SK-N-SH treated with all-trans-retinoic acid at 6 μM for 48 hours (cell line): Measurements from ENCODE around the gene AIG1.

Experiments
- ATAC-seq: fragments of 200-7000 bp; cut with Tn5 transposase; 3 replicates; pipeline ENCODE4 v1.9.1; 2020; ENCODE audit warnings: mild to moderate bottlenecking, moderate library complexity
- ARNTL ChIP-seq: fragments of 450-650 bp; formaldehyde crosslinking; IDR thresholded peaks from 2 replicates; pipeline ENCODE4 v1.5.0; 2020; ENCODE audit warnings: low read depth, mild to moderate bottlenecking, moderate library complexity, borderline replicate concordance
- BACH2 ChIP-seq: fragments of 250-450 bp; sonication (Bioruptor Pico); IDR thresholded peaks from 2 replicates; pipeline ENCODE4 v1.9.0; 2021; ENCODE audit warnings: mild to moderate bottlenecking, borderline replicate concordance
- CSDC2 ChIP-seq: fragments of 250-450 bp; sonication (Bioruptor Pico); IDR thresholded peaks from 2 replicates; pipeline ENCODE4 v1.5.0; 2020; ENCODE audit warnings: mild to moderate bottlenecking, moderate library complexity
- CSRNP3 ChIP-seq: fragments of 250-450 bp; sonication (Bioruptor Pico); IDR thresholded peaks from 2 replicates; pipeline ENCODE4 v1.5.1; 2021; ENCODE audit warnings: mild to moderate bottlenecking, moderate library complexity
- ESRRG ChIP-seq: fragments of 250-450 bp; sonication (Bioruptor Pico); IDR thresholded peaks from 2 replicates; pipeline ENCODE4 v1.6.1; 2021; ENCODE audit warnings: mild to moderate bottlenecking
- GLIS3 ChIP-seq: fragments of 250-450 bp; sonication (Bioruptor Pico); IDR thresholded peaks from 2 replicates; pipeline ENCODE4 v1.5.0; 2020; ENCODE audit warnings: mild to moderate bottlenecking, moderate library complexity
- ISL1 ChIP-seq: fragments of 250-450 bp; sonication (Bioruptor Pico); IDR thresholded peaks from 2 replicates; pipeline ENCODE4 v2.1.2; 2022; ENCODE audit warnings: mild to moderate bottlenecking, moderate library complexity
- OSR1 ChIP-seq: fragments of 250-450 bp; sonication (Bioruptor Pico); IDR thresholded peaks from 2 replicates; pipeline ENCODE4 v1.8.0; 2022; ENCODE audit warnings: moderate library complexity, mild to moderate bottlenecking, inconsistent platforms
- PPARA ChIP-seq: fragments of 250-450 bp; sonication (Bioruptor Pico); IDR thresholded peaks from 2 replicates; pipeline ENCODE4 v1.5.0; 2020; ENCODE audit warnings: mild to moderate bottlenecking, borderline replicate concordance
- RARB ChIP-seq: fragments of 250-450 bp; sonication (Bioruptor Pico); IDR thresholded peaks from 2 replicates; pipeline ENCODE4 v1.8.0; 2021; ENCODE audit warnings: mild to moderate bottlenecking, moderate library complexity
- SNAI2 ChIP-seq: fragments of 250-450 bp; sonication (Bioruptor Pico); IDR thresholded peaks from 2 replicates; pipeline ENCODE4 v1.5.0; 2020; ENCODE audit warnings: mild to moderate bottlenecking, moderate library complexity
- TCF4 ChIP-seq: fragments of 250-450 bp; sonication (Bioruptor Pico); IDR thresholded peaks from 2 replicates; pipeline ENCODE4 v1.8.0; 2021; ENCODE audit warnings: mild to moderate bottlenecking, moderate library complexity, borderline replicate concordance
- TOX ChIP-seq: fragments of 250-450 bp; sonication (Bioruptor Pico); IDR thresholded peaks from 2 replicates; pipeline ENCODE4 v1.8.0; 2021; ENCODE audit warnings: mild to moderate bottlenecking, moderate library complexity, borderline replicate concordance
- ZC3H10 ChIP-seq: fragments of 250-450 bp; sonication (Bioruptor Pico); IDR thresholded peaks from 2 replicates; pipeline ENCODE4 v1.5.1; 2021; ENCODE audit warnings: mild to moderate bottlenecking, moderate library complexity
- ZFP3 ChIP-seq: fragments of 250-450 bp; sonication (Bioruptor Pico); IDR thresholded peaks from 2 replicates; pipeline ENCODE4 v1.5.0; 2020; ENCODE audit warnings: mild to moderate bottlenecking, moderate library complexity
- ZNF565 ChIP-seq: fragments of 450-650 bp; formaldehyde crosslinking; conservative IDR thresholded peaks from 2 replicates; pipeline ENCODE4 v1.5.0; 2020; ENCODE audit warnings: low read depth, mild to moderate bottlenecking, moderate library complexity
- ZNF70 ChIP-seq: fragments of 450-650 bp; formaldehyde crosslinking; IDR thresholded peaks from 2 replicates; pipeline ENCODE4 v1.5.0; 2020; ENCODE audit warnings: mild to moderate bottlenecking, moderate library complexity
- ZNF8 ChIP-seq: fragments of 450-650 bp; formaldehyde crosslinking; IDR thresholded peaks from 2 replicates; pipeline ENCODE4 v1.5.0; 2020; ENCODE audit warnings: mild to moderate bottlenecking, moderate library complexity
- TF ChIP-seq, protein P1 (sequence below): fragments of 250-450 bp; sonication (Bioruptor Pico); IDR thresholded peaks from 2 replicates; pipeline ENCODE4 v1.8.0; 2021; ENCODE audit warnings: low read depth, mild to moderate bottlenecking, moderate library complexity, borderline replicate concordance
- TF ChIP-seq, protein P2 (sequence below): fragments of 250-450 bp; sonication (Bioruptor Pico); IDR thresholded peaks from 2 replicates; pipeline ENCODE4 v1.8.0; 2020; ENCODE audit warnings: mild to moderate bottlenecking, moderate library complexity, borderline replicate concordance
- TF ChIP-seq, protein P3 (sequence below): fragments of 250-450 bp; sonication (Bioruptor Pico); IDR thresholded peaks from 2 replicates; pipeline ENCODE4 v1.5.1; 2020; ENCODE audit warnings: low read depth, mild to moderate bottlenecking, moderate library complexity

The AIG1 gene

DNA sequence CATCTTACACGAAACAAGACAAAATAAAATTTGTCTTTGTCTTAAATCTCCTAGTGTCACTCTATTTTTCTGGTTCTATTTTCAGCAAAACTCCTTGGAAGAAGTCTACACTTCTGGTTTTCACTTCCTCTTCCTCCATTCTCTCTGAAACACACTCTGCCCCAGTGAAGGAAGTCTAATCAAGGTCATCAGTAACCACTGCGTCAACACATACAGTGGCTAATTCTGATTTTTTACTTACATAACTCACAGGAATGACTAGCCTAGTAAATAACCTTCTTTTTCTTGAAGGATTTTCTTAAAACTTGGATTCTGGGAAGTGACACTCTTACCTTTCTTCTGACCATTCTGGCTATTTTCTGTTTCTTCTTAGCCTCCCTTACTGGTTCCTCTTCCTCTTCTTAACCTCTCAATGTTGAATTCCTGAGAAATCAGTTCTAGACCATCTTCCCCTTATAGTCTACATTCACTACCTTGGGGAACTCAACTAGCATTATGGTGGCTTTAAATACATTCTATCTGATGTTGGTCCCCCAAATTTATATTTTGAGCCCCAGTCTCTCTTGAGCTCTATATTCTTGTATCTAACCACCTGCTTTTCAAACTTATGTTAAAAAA lies 37.5 kb downstream of the AIG1 start:
- ATAC-seq = no peak
- TF ChIP-seq ZNF8 (no peak), ISL1 (CRISPR knock-in tag) (no peak), ZNF565 (CRISPR knock-in tag) (no peak), RARB (CRISPR knock-in tag) (no peak)

DNA sequence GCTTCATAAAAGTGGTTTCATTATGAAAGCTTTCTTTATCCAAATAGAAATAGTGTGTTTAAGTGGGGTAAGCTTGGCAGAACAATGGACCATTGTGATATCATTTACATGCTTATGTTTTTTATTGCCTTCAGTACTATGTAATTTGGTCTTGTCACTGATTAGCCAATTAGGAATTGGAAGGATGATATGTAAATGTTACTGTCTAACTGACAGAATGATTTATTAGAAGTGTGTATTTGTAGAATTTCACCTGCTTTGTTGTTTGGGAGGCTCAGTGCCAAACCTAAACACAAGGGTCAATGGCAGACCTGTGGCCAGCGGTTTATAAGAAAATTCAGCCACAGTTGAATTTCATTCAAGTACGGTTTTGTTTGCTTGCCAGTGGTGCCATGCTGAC lies 39.0 kb downstream of the AIG1 start:
- TF ChIP-seq ZNF565 (CRISPR knock-in tag) = no peak
- no peak for TF ChIP-seq ZNF70 (CRISPR knock-in tag)
- TF ChIP-seq ZC3H10 (CRISPR knock-in tag) = no peak
- no peak for TF ChIP-seq ARNTL (CRISPR knock-in tag)
- TF ChIP-seq, protein P1, sequence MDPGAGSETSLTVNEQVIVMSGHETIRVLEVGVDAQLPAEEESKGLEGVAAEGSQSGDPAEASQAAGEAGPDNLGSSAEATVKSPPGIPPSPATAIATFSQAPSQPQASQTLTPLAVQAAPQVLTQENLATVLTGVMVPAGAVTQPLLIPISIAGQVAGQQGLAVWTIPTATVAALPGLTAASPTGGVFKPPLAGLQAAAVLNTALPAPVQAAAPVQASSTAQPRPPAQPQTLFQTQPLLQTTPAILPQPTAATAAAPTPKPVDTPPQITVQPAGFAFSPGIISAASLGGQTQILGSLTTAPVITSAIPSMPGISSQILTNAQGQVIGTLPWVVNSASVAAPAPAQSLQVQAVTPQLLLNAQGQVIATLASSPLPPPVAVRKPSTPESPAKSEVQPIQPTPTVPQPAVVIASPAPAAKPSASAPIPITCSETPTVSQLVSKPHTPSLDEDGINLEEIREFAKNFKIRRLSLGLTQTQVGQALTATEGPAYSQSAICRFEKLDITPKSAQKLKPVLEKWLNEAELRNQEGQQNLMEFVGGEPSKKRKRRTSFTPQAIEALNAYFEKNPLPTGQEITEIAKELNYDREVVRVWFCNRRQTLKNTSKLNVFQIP = no peak
- no peak for TF ChIP-seq SNAI2 (CRISPR knock-in tag)
- TF ChIP-seq TOX = no peak
- TF ChIP-seq PPARA (CRISPR knock-in tag) = no peak
- no peak for TF ChIP-seq ESRRG (CRISPR knock-in tag)
- no peak for TF ChIP-seq GLIS3 (CRISPR knock-in tag)
- no peak for TF ChIP-seq ZNF8
- no peak for TF ChIP-seq CSRNP3 (CRISPR knock-in tag)
- TF ChIP-seq, protein P2, sequence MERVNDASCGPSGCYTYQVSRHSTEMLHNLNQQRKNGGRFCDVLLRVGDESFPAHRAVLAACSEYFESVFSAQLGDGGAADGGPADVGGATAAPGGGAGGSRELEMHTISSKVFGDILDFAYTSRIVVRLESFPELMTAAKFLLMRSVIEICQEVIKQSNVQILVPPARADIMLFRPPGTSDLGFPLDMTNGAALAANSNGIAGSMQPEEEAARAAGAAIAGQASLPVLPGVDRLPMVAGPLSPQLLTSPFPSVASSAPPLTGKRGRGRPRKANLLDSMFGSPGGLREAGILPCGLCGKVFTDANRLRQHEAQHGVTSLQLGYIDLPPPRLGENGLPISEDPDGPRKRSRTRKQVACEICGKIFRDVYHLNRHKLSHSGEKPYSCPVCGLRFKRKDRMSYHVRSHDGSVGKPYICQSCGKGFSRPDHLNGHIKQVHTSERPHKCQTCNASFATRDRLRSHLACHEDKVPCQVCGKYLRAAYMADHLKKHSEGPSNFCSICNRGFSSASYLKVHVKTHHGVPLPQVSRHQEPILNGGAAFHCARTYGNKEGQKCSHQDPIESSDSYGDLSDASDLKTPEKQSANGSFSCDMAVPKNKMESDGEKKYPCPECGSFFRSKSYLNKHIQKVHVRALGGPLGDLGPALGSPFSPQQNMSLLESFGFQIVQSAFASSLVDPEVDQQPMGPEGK (CRISPR knock-in tag) = no peak
- TF ChIP-seq BACH2 = no peak
- no peak for TF ChIP-seq ISL1 (CRISPR knock-in tag)
- no peak for TF ChIP-seq TCF4
- no peak for TF ChIP-seq OSR1
- no peak for ATAC-seq

DNA sequence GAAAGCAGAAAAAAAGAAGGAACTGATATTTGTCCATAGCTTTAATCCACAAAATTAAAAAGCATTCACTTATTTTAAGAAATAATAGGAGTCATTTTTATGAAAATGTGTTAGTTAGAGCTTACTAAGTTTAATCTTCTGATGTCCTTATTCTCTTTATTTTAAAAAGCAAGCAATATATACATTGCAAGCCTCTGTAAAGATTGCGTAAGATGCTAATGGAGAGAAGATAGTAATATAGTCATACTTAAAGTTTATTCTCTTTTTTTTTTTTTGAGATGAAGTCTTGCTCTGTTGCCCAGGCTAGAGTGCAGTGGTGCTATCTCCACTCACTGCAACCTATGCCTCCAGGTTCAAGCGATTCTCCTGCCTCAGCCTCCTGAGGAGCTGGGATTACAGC lies 39.7 kb downstream of the AIG1 start:
- TF ChIP-seq ZNF565 (CRISPR knock-in tag) (no peak), TCF4 (no peak), OSR1 (no peak), CSRNP3 (CRISPR knock-in tag) (no peak), CSDC2 (CRISPR knock-in tag) (no peak), BACH2 (no peak), ESRRG (CRISPR knock-in tag) (no peak), ISL1 (CRISPR knock-in tag) (no peak), ZNF70 (CRISPR knock-in tag) (no peak), ZFP3 (no peak), GLIS3 (CRISPR knock-in tag) (no peak)
- TF ChIP-seq, protein P2 (CRISPR knock-in tag) = no peak
- TF ChIP-seq, protein P3, sequence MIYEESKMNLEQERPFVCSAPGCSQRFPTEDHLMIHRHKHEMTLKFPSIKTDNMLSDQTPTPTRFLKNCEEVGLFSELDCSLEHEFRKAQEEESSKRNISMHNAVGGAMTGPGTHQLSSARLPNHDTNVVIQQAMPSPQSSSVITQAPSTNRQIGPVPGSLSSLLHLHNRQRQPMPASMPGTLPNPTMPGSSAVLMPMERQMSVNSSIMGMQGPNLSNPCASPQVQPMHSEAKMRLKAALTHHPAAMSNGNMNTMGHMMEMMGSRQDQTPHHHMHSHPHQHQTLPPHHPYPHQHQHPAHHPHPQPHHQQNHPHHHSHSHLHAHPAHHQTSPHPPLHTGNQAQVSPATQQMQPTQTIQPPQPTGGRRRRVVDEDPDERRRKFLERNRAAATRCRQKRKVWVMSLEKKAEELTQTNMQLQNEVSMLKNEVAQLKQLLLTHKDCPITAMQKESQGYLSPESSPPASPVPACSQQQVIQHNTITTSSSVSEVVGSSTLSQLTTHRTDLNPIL = no peak
- TF ChIP-seq, protein P1 = no peak
- no peak for ATAC-seq
